Rectal smooth muscle tissue (tissue), 1 donor: ENCODE data around the gene ANKRD29.
"Not testable (repeated sequence)": the region's sequence is repeated elsewhere in the genome, so short reads cannot be mapped to it uniquely, and the experiment has no call there.

Source experiments
- H3K27ac ChIP-seq: one replicate; pipeline ENCODE4 v1.7.0; 2013; ENCODE audit warnings: low read depth, low read length, inconsistent platforms
- H3K27me3 ChIP-seq: one replicate; pipeline ENCODE4 v1.7.0; 2013; ENCODE audit warnings: low read length; ENCODE audit not compliant: control insufficient read depth, insufficient read depth
- H3K36me3 ChIP-seq: one replicate; pipeline ENCODE4 v1.7.0; 2013; ENCODE audit warnings: low read length; ENCODE audit not compliant: control insufficient read depth, insufficient read depth
- H3K4me1 ChIP-seq: one replicate; pipeline ENCODE4 v1.7.0; 2013; ENCODE audit warnings: low read length; ENCODE audit not compliant: control insufficient read depth, insufficient read depth
- H3K4me3 ChIP-seq: one replicate; pipeline ENCODE4 v1.7.0; 2013; ENCODE audit warnings: low read length
- H3K9ac ChIP-seq: one replicate; pipeline ENCODE4 v1.7.0; 2013; ENCODE audit warnings: low read length

ANKRD29 gene

DNA sequence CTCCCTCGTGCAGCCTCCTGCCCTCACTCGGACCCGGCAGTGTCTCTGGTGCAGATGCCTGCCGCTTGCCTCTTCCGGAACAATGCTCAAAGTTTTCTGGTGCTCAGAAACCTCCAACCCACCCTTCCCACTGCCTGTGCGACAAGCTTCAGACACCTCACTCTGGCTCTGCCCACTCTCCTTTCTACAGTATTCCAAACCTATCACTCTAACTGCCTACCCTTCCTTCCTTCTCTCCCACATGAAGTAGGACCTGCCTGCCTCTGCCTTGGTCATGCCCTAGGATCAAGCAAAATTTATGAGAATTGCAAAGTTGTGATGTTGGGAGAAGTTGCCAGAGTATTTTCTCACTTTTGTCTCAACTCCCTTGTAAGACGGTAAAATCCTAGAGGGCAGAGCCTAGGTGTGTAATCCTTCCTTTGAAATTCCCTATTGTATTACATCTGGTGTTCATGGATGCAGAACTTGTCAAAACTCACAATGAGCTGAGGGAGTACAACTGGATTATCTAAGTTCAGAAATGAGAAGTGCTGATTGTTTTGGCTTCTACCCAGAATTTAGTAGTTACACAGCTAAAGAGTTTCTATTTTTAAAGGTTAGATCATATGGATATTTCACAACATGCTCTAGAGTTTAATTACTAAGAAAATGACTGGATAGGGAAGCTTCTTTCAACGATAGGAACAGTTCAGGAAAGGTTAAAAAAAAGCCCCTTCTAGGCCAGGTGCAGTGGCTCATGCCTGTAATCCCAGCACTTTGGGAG lies 83.6 kb downstream of the ANKRD29 start:
- no peak overlapping the region for H3K27ac ChIP-seq
- no peak overlapping the region for H3K4me3 ChIP-seq
- H3K27me3 ChIP-seq = no peaks in the 10 kb centered on the region
- no peak overlapping the region for H3K9ac ChIP-seq
- no peaks in the 10 kb centered on the region for H3K36me3 ChIP-seq
- no peaks in the 10 kb centered on the region for H3K4me1 ChIP-seq

DNA sequence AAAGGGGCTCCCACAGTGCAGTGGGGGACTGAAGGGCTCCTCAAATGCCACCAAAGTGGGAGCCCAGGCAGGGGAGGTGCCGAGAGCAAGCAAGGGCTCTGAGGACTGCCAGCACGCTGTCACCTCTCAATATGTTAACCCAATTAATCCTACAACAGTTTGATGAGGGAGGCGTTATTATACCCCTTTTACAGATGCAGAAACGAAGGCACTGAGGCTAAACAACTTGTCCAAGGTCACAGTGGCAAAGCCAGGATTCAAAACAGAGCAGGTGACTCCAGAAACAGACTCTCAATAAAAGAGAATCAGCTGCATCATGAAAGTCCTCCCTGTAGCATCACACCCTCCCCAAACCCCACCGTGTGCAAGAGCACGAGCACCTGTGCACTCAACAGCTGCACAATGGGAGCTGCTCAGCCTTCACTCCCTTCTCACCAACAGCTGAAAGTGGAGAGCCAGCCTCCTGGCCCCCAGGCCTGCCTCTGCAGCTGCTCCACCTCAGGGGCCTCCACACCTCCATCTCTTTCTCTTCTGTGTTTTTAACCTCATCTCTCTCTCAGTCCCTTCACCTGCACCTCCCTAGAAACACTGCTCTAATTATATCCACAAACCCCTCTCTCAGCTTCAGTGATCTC lies 84.5 kb downstream of the ANKRD29 start:
- H3K36me3 ChIP-seq = no peaks in the 10 kb centered on the region
- no peaks in the 10 kb centered on the region for H3K27me3 ChIP-seq
- H3K4me3 ChIP-seq = no peak overlapping the region
- H3K4me1 ChIP-seq = no peaks in the 10 kb centered on the region
- no peak overlapping the region for H3K27ac ChIP-seq
- H3K9ac ChIP-seq = no peak overlapping the region

DNA sequence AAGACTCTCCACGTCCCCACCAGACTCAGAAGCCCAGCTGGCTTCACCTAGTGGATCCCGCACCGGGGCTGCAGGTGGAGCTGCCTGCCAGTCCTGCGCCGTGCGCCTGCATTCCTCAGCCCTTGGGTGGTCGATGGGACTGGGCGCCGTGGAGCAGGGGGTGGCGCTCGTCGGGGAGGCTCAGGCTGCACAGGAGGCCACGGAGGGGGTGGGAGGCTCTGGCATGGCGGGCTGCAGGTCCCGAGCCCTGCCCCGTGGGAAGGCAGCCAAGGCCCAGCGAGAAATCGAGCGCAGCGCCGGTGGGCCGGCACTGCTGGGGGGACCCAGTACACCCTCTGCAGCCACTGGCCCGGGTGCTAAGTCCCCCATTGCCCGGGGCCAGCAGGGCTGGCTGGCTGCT lies 85.2 kb downstream of the ANKRD29 start:
- H3K27ac ChIP-seq, H3K4me1 ChIP-seq, H3K36me3 ChIP-seq, H3K4me3 ChIP-seq, H3K9ac ChIP-seq, H3K27me3 ChIP-seq: not testable (repeated sequence)

DNA sequence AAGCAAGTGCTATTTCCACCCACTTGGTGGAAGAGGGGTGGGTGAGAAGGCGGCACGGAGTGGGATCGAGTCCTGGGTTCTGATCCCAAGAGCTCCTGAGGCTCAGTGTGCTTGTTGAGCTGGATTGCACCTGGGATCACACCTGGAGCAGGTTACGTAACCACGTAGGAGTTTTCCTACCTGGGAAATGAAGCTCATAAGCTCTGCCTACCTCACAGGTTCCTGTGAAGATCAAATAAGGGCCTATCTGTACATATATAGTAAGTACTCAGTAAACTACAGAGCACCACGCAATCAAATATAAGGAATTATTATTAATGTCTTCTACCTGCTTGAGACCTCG lies 87.4 kb downstream of the ANKRD29 start:
- no peaks in the 10 kb centered on the region for H3K4me1 ChIP-seq
- no peak overlapping the region for H3K27ac ChIP-seq
- H3K36me3 ChIP-seq = no peaks in the 10 kb centered on the region

DNA sequence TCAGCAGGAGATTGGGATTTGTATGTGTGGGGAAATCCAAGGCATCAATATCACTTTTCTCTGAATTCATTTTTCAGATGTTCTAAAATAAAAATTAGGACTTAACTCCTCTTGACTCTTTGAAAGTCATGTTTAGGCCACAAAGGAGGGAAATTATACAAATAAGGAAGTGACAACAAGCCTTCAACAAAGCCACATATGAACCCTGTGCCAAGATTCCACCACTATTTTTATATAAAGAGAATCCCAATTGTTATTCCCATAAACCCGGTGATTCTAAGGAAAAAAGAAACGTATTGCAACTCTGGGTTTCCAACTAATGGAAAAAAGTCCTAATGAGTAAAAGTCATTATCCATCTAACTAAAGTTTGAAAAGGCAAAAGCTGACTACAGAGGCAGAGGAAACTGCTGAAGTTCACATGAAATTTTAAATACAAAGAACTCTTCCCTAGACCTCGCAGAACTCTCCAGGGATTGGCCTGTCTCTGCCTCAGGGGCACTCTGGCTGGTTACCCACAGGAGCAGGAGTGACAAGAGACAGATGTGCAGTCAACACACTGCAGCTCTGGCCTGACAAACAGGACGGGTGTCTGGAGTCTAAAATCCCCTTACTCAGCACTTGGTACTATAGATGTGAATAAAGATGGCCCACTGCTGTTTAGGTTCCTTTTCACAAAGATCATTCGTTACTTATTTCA lies 88.0 kb downstream of the ANKRD29 start:
- no peak overlapping the region for H3K4me3 ChIP-seq
- H3K36me3 ChIP-seq = no peaks in the 10 kb centered on the region
- H3K27ac ChIP-seq = no peak overlapping the region
- no peaks in the 10 kb centered on the region for H3K4me1 ChIP-seq
- H3K27me3 ChIP-seq = no peaks in the 10 kb centered on the region
- no peak overlapping the region for H3K9ac ChIP-seq

More for the DNA sequence above, 87.4 kb downstream of the ANKRD29 start:
- no peak overlapping the region for H3K4me3 ChIP-seq
- H3K9ac ChIP-seq = no peak overlapping the region
- H3K27me3 ChIP-seq = no peaks in the 10 kb centered on the region

DNA sequence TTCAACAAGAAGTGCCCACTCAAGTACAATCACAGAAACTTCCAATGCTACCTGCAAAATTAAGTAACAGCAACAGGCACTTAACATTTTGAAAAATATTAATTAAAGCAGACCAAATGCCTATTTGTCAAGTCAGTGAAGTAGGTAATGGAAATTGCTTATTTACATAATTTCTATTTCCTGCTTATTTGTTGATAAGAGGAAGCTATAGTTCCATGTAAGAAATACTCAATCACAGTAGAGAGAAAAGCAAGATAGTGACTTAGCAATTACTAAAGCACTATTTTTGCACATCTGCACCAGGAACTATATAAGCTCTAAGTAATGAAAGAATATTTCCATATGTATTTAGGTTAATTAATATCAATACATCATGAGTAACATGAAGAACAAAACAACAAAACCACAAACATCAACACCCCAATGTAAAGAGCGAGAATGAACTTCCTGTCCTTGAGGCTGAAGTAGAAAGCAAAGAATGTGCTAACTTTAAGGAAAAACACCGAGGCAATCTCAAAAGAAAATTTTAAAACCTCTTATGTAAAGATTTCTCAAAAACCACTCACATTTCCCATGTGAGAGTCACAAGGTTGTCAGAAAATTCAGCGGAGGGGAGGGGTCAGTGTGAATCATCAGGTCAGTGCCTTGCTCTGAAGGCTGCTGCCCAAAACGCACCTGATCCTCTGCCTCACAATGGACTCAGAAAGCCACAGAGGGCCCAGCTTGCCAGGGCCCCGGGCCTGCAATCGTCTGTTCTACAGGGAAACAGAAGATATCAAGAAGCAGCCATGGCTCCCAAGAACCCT lies 88.9 kb downstream of the ANKRD29 start:
- H3K9ac ChIP-seq = no peak overlapping the region
- H3K36me3 ChIP-seq = no peaks in the 10 kb centered on the region
- no peaks in the 10 kb centered on the region for H3K27me3 ChIP-seq

DNA sequence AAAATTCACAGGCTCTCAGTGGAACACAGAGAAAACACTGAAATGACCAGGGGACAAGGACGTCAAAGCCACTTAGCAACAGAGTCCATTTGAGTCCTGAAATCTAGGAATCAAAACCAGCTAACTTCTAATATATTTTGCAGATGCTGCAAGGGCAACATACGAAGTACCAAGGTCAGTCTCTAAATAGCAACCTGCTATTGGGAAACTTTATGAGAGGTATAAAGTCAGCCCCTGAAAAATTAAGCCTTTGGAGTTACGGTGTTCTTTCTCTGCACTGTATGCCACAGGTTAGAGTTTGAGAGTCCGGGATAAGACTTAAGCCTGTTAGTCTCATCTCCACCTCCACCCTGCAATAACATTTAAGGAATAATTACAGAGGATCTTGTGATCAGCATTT lies 89.7 kb downstream of the ANKRD29 start:
- Histone ChIP-seq H3K27ac (no peak overlapping the region), H3K4me1 (no peaks in the 10 kb centered on the region)

More for the DNA sequence above, 88.9 kb downstream of the ANKRD29 start:
- H3K4me3 ChIP-seq = no peak overlapping the region
- H3K4me1 ChIP-seq = no peaks in the 10 kb centered on the region
- no peak overlapping the region for H3K27ac ChIP-seq

DNA sequence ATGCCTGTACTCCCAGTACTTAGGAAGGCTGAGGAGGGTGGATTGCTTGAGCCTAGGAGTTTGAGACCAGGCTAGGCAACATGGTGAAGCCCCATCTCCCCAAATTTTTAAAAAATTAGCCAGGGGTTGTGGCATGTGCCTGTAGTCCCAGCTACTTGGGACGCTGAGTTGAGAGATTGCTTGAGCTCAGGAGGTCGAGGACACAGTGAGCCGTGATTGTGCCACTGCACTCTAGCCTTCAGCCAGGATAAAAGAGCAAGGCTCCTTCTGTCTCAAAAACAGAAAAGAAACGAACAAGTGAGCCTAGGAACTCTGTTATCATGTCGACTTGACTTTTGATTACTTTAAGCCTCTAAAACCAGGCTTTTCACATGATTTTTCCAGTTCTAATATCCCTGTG lies 90.1 kb downstream of the ANKRD29 start:
- no peaks in the 10 kb centered on the region for H3K27me3 ChIP-seq
- no peaks in the 10 kb centered on the region for H3K36me3 ChIP-seq
- no peaks in the 10 kb centered on the region for H3K4me1 ChIP-seq
- no peak overlapping the region for H3K4me3 ChIP-seq
- H3K27ac ChIP-seq = no peak overlapping the region
- no peak overlapping the region for H3K9ac ChIP-seq

More for the DNA sequence above, 89.7 kb downstream of the ANKRD29 start:
- no peaks in the 10 kb centered on the region for H3K27me3 ChIP-seq
- H3K4me3 ChIP-seq = no peak overlapping the region
- H3K9ac ChIP-seq = no peak overlapping the region
- no peaks in the 10 kb centered on the region for H3K36me3 ChIP-seq

DNA sequence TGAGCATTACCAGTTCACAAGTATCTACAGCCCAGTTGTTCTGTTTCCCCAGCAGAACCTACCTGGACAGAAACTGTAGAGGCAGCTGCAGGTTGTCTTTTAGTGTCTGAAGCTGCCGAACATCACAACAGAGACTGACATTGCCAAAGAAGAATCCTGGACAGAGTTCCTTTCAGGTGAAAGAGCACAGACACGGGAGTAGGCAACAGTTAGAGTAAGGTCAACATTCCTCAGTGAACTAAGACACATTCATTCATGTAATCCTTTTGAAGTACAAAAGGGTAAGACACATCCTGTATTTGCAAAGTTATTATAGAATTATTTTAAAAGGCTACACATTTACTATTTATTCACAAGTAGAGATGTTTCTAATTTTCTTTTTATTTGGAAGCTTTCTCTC lies 90.7 kb downstream of the ANKRD29 start:
- H3K4me1 ChIP-seq = no peaks in the 10 kb centered on the region
- H3K27me3 ChIP-seq = no peaks in the 10 kb centered on the region
- H3K9ac ChIP-seq = no peak overlapping the region
- no peak overlapping the region for H3K4me3 ChIP-seq
- H3K27ac ChIP-seq = no peak overlapping the region
- H3K36me3 ChIP-seq = peaks cover 3% of the 10 kb centered on the region

DNA sequence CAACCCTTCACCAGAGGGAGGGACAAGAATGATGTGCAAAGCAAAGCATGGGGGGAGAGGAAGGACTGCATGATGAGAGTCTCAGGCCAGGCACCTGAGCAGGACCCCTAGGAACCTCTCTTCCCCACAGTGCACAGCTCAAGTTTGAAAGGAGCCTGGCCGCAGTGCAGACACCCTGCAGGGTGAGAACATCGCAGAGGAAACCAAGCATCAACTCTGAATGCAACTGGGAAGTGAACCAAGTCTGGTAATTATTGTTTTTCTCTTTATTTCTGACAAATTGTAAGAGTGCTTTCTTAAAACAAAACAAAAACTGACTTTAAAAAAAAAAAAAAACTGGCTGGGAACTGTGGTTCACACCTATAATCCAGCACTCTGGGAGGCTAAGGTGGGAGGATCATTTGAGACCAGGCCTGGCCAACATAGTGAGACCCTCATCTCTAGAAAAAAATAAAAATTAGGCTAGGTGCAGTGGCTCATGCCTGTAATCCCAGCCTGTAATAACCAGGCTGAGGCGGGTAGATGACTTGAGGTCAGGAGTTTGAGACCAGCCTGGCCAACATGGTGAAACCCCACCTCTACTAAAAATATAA lies 91.7 kb downstream of the ANKRD29 start:
- H3K4me1 ChIP-seq = no peaks in the 10 kb centered on the region
- H3K9ac ChIP-seq = no peak overlapping the region
- H3K36me3 ChIP-seq = peaks cover 7% of the 10 kb centered on the region
- H3K27me3 ChIP-seq = no peaks in the 10 kb centered on the region
- H3K4me3 ChIP-seq = no peak overlapping the region
- no peak overlapping the region for H3K27ac ChIP-seq

DNA sequence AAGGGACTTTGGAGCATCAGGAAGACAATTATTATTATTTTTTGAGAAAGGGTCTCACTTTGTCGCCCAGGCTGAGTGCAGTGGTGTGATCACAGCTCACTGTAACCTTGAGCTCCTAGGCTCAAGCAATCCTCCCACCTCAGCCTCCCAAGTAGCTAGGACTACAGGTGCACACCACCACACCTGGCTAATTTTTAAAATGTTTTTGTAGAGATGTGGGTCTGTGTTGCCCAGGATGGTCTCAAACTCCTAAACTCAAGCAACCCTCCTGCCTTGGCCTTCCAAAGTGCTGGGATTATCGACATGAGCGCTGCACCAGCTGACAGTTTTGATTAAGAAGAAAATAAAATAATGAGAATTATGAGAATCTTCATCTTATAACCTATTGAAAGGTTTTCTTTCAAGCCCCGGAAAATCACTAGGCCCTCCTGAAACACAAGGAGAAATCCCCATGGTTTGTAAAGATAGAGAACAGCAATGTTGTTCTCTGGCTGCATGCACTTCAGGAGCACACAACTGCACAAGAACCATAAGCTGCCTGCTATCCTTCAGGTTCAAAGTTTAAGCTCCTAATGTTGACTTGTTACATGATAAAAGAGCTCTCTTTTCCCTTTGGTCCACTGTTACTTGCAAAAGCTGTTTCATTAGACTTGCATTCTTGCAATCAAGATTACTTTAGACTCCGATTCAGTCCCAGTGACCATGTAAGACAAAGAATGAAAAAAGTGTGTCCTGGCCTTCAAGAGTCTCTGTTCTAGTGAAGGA lies 93.2 kb downstream of the ANKRD29 start:
- Histone ChIP-seq H3K36me3 (peaks cover 7% of the 10 kb centered on the region), H3K27ac (no peak overlapping the region), H3K4me1 (no peaks in the 10 kb centered on the region), H3K4me3 (no peak overlapping the region), H3K27me3 (no peaks in the 10 kb centered on the region), H3K9ac (no peak overlapping the region)
